ENCODE data around the gene TNFSF9.
A peak's percentile ranks its signal among the peaks of the same experiment; 100 is the strongest.
"Not testable (repeated sequence)": the region's sequence is repeated elsewhere in the genome, so short reads cannot be mapped to it uniquely, and the experiment has no call there.

The TNFSF9 gene

DNA sequence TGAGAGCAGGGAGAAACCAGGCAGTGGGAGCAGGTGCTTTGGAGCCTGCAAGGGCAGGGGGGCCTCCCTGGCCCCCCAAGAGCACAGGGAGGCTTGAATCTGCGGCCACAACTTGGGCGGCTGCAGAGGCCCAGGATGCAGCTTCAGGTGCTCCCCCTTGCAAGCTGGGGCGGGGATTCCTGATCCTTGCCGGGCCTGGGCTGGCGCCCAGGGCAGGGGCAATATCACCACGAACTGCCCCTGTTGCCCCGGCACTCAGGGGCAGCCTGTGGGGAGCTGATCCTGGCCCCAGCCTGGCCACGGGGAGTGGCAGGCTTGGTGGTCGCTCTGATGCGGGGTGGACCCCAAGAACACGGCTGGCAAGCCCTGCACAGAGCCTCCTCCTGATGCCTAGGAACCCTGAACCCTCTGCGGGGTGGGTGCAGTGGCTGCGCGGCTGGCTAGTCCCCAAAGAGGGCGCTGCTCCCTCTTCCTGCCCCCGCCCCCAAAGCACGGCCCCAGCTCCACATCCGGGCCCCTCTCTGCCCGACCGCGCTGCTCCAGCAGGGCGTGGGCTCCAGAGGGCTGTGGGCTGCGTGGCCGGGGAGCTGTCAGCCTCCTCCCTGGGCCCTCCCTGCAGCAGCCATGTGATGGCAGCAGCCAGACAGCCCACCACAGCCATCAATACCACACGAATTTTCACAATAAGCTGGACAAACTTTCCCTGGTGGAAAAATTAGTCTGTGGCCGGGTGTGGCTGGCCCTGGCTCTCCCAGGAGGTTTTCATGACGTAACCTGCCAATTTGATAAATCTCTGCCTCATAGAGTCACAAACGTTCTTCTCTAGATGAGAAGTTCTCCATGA, 21.0 kb downstream of the TNFSF9 start:
- no peaks in the 10 kb centered on the region for H3K36me3 ChIP-seq (ENCODE audit: insufficient read depth, low read length)
- peak overlapping the region; percentile 67 for H2AFZ ChIP-seq (ENCODE audit: low read depth, low read length)
- no peaks in the 10 kb centered on the region for H3K9me3 ChIP-seq (ENCODE audit: low read length)
- no peak overlapping the region for H3K4me3 ChIP-seq (ENCODE audit: low read length)
- H3K4me1 ChIP-seq (ENCODE audit: insufficient read depth, low read length), result no peaks in the 10 kb centered on the region
- H3K27me3 ChIP-seq (ENCODE audit: insufficient read depth, low read length), result peaks cover 9% of the 10 kb centered on the region

DNA sequence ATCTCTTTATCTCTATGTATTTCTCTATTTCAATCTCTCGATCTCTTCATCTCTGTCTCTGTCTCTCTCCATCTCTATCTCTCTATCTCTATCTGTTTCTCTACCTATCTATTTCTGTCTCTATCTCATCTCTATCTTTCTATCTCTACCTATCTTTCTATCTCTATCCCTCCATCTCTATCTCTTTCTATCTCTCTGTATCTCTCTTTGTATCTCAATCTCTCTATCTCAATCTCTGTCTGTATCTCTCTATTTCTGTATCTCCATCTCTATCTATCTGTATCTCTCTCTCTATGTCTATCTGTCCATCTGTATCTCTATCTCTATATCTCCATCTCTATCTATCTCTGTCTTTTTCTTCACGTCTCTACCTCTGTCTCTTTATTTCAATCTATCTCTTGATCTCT, 25.2 kb downstream of the TNFSF9 start:
- H3K27me3 ChIP-seq (ENCODE audit: insufficient read depth, low read length), result peaks cover 8% of the 10 kb centered on the region
- no peaks in the 10 kb centered on the region for H3K36me3 ChIP-seq (ENCODE audit: insufficient read depth, low read length)
- H2AFZ ChIP-seq (ENCODE audit: low read depth, low read length), result no peak overlapping the region
- no peaks in the 10 kb centered on the region for H3K4me1 ChIP-seq (ENCODE audit: insufficient read depth, low read length)
- H3K9me3 ChIP-seq (ENCODE audit: low read length), result no peaks in the 10 kb centered on the region
- H3K4me3 ChIP-seq (ENCODE audit: low read length), result no peak overlapping the region

DNA sequence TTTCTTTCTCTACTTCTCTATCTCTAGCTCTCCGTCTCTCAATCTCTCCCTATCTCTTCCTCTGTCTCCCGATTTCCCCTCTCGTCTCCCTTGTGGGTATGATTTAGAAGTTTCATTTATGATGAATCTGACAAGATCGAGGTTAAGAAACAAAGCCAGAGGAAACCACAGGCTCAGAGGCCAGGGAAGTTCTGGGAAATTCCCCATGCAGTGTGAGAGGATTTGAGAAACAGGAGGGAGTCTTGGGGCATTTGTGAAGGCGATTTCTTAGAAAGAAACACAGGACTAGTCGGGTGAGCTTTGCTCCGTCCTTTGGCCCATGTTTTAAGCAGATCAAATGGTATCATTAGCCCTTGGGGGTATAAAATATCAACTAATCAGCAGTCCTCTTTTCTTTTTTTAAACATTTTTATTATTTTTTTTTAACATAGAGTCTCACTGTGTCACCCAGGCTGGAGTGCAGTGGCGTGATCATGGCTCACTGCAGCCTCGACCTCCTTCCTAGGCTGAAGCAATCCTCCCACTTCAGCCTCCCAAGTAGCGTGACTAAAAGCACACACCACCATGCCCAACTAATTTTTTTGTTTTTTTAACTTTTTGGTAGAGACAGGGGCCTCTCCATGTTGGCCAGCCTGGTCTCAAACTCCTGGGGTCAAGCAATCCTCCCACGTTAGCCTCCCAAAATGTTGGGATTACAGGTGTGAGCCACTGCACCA, 25.8 kb downstream of the TNFSF9 start:
- H3K36me3 ChIP-seq (ENCODE audit: insufficient read depth, low read length), result no peaks in the 10 kb centered on the region
- no peak overlapping the region for H3K4me3 ChIP-seq (ENCODE audit: low read length)
- H3K27me3 ChIP-seq (ENCODE audit: insufficient read depth, low read length), result peaks cover 3% of the 10 kb centered on the region
- no peaks in the 10 kb centered on the region for H3K4me1 ChIP-seq (ENCODE audit: insufficient read depth, low read length)
- H3K9me3 ChIP-seq (ENCODE audit: low read length), result no peaks in the 10 kb centered on the region
- H2AFZ ChIP-seq (ENCODE audit: low read depth, low read length), result no peak overlapping the region

DNA sequence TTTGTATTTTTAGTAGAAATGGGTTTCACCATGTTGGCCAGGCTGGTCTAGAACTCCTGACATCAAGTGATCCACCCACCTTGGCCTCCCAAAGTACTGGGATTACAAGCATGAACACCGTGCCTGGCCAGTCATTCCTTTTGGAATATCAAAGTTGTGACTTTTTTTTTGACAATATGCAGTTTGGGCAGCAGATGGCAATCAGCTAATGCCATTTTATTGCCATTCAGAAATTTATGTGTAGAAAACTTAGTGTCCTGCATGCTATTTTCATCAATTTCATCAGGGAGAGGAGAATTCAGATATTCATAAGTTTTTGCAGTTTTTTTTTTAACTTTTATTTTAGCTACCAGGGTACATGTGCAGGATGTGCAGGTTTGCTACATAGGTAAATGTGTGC, 31.6 kb downstream of the TNFSF9 start:
- not testable (repeated sequence) for H3K9me3 ChIP-seq (ENCODE audit: low read length); H3K4me3 ChIP-seq (ENCODE audit: low read length); H3K27me3 ChIP-seq (ENCODE audit: insufficient read depth, low read length); H3K4me1 ChIP-seq (ENCODE audit: insufficient read depth, low read length); H3K36me3 ChIP-seq (ENCODE audit: insufficient read depth, low read length); H2AFZ ChIP-seq (ENCODE audit: low read depth, low read length)

DNA sequence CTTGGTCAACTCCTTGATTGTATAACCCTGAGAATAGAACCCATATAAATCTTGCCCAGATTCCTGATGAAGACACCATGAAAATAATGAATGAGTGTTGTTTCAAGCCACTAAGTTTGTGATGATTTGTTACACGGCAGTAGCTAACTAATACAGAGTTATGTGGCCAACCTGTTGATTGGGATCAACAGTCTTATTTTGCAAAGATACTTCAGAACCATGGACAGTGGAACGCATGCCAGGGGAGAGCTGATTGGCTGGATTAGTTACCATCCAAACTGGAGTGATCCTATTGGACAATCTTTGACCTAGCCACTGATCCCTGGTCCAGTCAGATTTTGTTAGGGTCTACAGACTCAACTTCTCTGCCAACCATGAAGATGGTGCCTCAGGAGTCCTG, 33.6 kb downstream of the TNFSF9 start:
- H3K4me3 ChIP-seq (ENCODE audit: low read length), result no peak overlapping the region
- no peak overlapping the region for H2AFZ ChIP-seq (ENCODE audit: low read depth, low read length)
- no peaks in the 10 kb centered on the region for H3K27me3 ChIP-seq (ENCODE audit: insufficient read depth, low read length)
- peaks cover 2% of the 10 kb centered on the region for H3K9me3 ChIP-seq (ENCODE audit: low read length)
- H3K4me1 ChIP-seq (ENCODE audit: insufficient read depth, low read length), result no peaks in the 10 kb centered on the region
- H3K36me3 ChIP-seq (ENCODE audit: insufficient read depth, low read length), result no peaks in the 10 kb centered on the region

DNA sequence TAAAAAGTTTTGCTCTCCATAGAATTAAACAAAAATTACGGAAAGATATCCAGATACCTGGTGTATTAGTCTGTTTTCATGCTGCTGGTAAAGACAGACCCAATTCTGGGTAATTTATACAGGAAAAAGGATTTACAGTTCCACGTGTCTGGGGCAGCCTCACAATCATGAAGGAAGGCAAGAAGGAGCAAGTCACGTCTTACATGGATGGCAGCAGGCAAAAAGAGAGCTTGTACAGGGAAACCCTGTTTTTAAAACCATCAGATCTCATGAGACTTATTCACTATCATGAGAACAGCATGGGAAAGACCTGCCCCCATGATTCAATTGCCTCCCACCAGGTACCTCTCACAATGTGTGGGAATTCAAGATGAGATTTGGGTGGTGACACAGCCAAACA, 35.9 kb downstream of the TNFSF9 start:
- H3K4me1 ChIP-seq (ENCODE audit: insufficient read depth, low read length); H3K36me3 ChIP-seq (ENCODE audit: insufficient read depth, low read length); H2AFZ ChIP-seq (ENCODE audit: low read depth, low read length); H3K4me3 ChIP-seq (ENCODE audit: low read length); H3K27me3 ChIP-seq (ENCODE audit: insufficient read depth, low read length); H3K9me3 ChIP-seq (ENCODE audit: low read length): not testable (repeated sequence)

DNA sequence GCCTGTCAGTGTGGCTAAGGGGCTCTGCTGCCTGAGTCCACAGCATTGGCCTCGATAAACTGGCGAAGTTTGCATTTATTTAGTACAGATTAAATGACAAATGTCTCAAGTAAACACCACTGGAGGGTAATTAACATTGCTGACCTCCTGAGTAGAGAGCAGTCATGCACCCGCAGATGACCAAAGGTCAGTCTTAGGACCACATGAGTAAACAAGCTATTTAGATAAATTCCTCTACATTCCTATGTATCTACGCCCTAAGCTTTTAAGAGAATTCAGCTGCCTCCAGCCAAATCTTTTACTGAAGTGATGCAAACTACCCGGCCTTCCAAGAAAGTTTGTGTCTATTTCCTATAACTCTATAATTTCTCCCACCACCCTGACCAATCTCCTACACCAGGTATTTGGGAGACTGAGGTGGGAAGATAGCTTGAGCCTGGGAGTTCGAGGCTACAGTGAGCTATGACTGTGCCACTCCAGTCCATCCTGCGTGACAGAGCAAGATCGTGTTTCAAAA, 37.2 kb downstream of the TNFSF9 start:
- H3K4me3 ChIP-seq (ENCODE audit: low read length), result no peak overlapping the region
- peaks cover 2% of the 10 kb centered on the region for H3K9me3 ChIP-seq (ENCODE audit: low read length)
- no peaks in the 10 kb centered on the region for H3K36me3 ChIP-seq (ENCODE audit: insufficient read depth, low read length)
- no peaks in the 10 kb centered on the region for H3K27me3 ChIP-seq (ENCODE audit: insufficient read depth, low read length)
- no peak overlapping the region for H2AFZ ChIP-seq (ENCODE audit: low read depth, low read length)
- no peaks in the 10 kb centered on the region for H3K4me1 ChIP-seq (ENCODE audit: insufficient read depth, low read length)

DNA sequence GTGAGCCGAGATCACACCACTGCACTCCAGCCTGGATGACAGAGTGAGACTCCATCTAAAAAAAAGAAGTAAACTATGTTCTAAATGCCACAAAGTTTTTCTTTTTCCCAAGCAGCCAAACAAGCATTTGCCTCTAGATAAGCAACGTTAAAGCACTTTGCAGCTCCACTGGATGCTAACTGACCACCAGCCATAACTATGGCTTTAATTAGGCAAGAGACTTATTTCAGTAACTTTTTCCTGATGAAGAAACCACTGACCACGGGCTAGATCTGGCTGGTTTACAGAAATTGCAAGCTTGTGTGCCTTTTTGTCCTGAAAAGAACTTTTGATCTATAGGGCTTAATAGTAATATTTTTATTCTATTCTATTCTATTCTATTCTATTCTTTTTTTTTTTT, 38.0 kb downstream of the TNFSF9 start:
- Histone ChIP-seq H3K27me3 (ENCODE audit: insufficient read depth, low read length) (no peaks in the 10 kb centered on the region), H3K4me1 (ENCODE audit: insufficient read depth, low read length) (no peaks in the 10 kb centered on the region), H3K9me3 (ENCODE audit: low read length) (peaks cover under 1% of the 10 kb centered on the region), H3K4me3 (ENCODE audit: low read length) (no peak overlapping the region), H2AFZ (ENCODE audit: low read depth, low read length) (no peak overlapping the region), H3K36me3 (ENCODE audit: insufficient read depth, low read length) (no peaks in the 10 kb centered on the region)

DNA sequence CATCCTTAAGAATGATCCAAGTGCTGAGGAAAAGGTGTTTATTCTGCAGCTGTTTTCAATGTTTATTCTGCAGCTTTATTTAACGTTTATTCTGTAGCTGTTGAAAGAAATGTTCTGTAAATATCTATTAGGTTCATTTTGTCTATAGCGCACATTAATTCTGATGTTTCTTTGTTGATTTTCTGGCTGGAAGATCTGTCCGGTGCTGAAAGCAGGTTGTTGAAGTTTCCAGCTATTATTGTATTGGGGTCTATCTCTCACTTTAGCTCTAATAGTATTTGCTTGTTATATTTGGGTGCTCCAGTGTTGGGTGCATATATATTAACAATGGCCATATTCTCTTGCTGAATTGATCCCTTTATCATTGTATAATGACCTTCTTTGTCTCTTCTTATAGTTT, 39.9 kb downstream of the TNFSF9 start:
- Histone ChIP-seq H2AFZ (ENCODE audit: low read depth, low read length) (no peak overlapping the region), H3K36me3 (ENCODE audit: insufficient read depth, low read length) (no peaks in the 10 kb centered on the region), H3K27me3 (ENCODE audit: insufficient read depth, low read length) (no peaks in the 10 kb centered on the region), H3K4me3 (ENCODE audit: low read length) (no peak overlapping the region), H3K9me3 (ENCODE audit: low read length) (no peaks in the 10 kb centered on the region), H3K4me1 (ENCODE audit: insufficient read depth, low read length) (no peaks in the 10 kb centered on the region)

DNA sequence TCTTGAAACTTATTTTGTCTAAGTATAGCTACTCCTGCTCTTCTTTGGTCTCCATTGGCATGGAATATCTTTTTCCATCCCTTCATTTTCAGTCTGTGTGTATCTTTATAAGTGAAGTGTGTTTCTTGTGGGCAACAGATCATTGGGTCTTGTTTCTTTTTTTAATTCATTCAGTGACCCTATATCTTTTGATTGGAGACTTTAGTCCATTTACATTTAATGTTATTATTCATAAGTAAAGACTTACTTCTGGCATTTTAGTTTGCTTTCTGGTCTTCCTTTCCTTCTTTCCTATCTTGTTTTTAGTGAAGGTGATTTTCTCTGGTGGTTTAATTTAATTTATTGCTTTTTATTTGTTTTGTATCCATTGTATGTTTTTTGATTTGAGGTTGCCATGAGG, 40.3 kb downstream of the TNFSF9 start:
- H2AFZ ChIP-seq (ENCODE audit: low read depth, low read length), result no peak overlapping the region
- no peaks in the 10 kb centered on the region for H3K4me1 ChIP-seq (ENCODE audit: insufficient read depth, low read length)
- H3K9me3 ChIP-seq (ENCODE audit: low read length), result no peaks in the 10 kb centered on the region
- no peak overlapping the region for H3K4me3 ChIP-seq (ENCODE audit: low read length)
- H3K27me3 ChIP-seq (ENCODE audit: insufficient read depth, low read length), result no peaks in the 10 kb centered on the region
- no peaks in the 10 kb centered on the region for H3K36me3 ChIP-seq (ENCODE audit: insufficient read depth, low read length)

DNA sequence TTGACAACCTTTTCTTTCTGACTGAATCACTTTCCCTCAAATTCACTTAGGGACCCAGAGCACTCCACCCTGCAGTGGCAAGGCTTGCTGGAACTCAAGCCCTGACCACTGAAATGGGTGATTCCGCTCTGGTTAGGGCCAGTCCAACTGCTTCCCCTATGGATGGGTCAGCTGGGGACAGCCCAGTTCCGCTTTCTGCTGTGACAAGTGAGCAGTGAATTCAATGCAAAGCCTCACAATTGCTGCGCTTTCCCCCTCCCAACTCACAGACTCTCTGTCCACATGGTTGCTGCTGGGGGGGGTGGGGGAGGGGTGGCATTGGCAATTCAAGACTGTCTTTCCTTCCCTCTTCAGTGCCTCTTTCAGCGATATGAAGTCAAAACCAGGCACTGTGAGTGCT, 41.4 kb downstream of the TNFSF9 start:
- H3K36me3 ChIP-seq (ENCODE audit: insufficient read depth, low read length), result no peaks in the 10 kb centered on the region
- peaks cover 6% of the 10 kb centered on the region for H3K4me1 ChIP-seq (ENCODE audit: insufficient read depth, low read length)
- H3K4me3 ChIP-seq (ENCODE audit: low read length), result no peak overlapping the region
- H3K27me3 ChIP-seq (ENCODE audit: insufficient read depth, low read length), result no peaks in the 10 kb centered on the region
- H2AFZ ChIP-seq (ENCODE audit: low read depth, low read length), result no peak overlapping the region
- H3K9me3 ChIP-seq (ENCODE audit: low read length), result no peaks in the 10 kb centered on the region

DNA sequence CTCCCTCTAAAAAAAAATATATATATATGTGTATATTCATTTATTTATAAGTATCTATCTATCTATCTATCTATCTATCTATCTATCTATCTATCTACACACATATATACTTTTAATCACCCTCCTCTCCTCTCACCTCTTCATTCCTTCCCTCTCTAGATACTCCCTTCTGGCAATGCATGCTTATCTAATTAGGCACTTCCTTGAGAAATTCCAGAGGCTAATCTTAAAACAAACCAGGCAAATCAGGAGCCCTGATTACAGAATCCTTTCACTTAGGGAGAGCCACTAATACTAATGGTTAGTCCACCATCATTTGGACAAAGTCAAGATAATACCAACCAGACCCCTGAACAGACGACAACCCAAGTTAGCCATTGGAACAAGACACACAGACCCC, 42.5 kb downstream of the TNFSF9 start:
- Histone ChIP-seq H3K9me3 (ENCODE audit: low read length) (no peaks in the 10 kb centered on the region), H3K4me3 (ENCODE audit: low read length) (no peak overlapping the region), H3K4me1 (ENCODE audit: insufficient read depth, low read length) (peaks cover 12% of the 10 kb centered on the region), H2AFZ (ENCODE audit: low read depth, low read length) (no peak overlapping the region), H3K36me3 (ENCODE audit: insufficient read depth, low read length) (no peaks in the 10 kb centered on the region), H3K27me3 (ENCODE audit: insufficient read depth, low read length) (no peaks in the 10 kb centered on the region)

DNA sequence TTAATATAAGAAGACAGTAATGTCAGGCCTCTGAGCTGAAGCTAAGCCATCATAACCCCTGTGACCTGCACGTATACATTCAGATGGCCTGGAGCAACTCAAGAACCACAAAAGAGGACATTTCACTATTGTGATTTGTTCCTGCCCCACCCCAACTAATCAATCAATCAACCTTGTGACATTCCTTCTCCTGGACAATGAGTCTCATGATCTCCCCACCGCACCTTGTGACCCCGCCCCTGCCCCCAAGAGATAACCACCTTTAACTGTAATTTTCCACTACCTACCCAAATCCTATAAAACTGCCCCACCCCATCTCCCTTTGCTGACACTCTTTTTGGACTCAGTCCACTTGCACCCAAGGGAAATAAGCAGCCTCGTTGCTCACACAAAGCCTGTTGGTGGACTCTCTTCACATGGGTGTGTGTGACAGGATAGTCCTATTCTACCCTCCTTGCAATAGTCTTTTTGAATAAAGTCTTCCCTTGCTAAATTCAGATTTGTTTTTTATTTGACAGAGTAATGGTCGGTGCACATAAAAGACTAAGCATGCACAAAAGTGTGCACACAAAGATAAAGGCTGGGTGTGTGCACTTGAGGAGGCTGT, 46.1 kb downstream of the TNFSF9 start:
- H3K4me3 ChIP-seq (ENCODE audit: low read length), result no peak overlapping the region
- no peaks in the 10 kb centered on the region for H3K9me3 ChIP-seq (ENCODE audit: low read length)
- H3K27me3 ChIP-seq (ENCODE audit: insufficient read depth, low read length), result no peaks in the 10 kb centered on the region
- peaks cover 12% of the 10 kb centered on the region for H3K4me1 ChIP-seq (ENCODE audit: insufficient read depth, low read length)
- H3K36me3 ChIP-seq (ENCODE audit: insufficient read depth, low read length), result no peaks in the 10 kb centered on the region
- H2AFZ ChIP-seq (ENCODE audit: low read depth, low read length), result peak overlapping the region; percentile 46
